Endothelial cell of umbilical vein (primary cell): ENCODE results near the gene MPLKIP. TPM values are rescaled to one million over a fixed set of nuclear protein-coding genes. Genes with fewer than 3 reads are reported as not detected.

Experiments used
- BruUV-seq: library from RNA; stranded (reverse); fragments of 400-500 nt; replicated peaks from 2 replicates; lab custom pipeline; 2021; lab: Mats Ljungman, UMichigan
- CTCF ChIA-PET: fragments of 300-600, 350-600 bp; sonication (Branson Sonifier 250); formaldehyde crosslinking; loops from one replicate; lab custom pipeline; 2021; ENCODE audit warnings: antibody characterized with exemption, inconsistent platforms; lab: Charles Lee
- POLR2A ChIA-PET: fragments of 300-600, 350-600 bp; sonication (Branson Sonifier 250); formaldehyde crosslinking; loops from one replicate; lab custom pipeline; 2021; ENCODE audit warnings: antibody characterized with exemption, inconsistent platforms; lab: Charles Lee
- DNase-seq: peaks from one replicate; pipeline ENCODE4 v3.0.0-alpha.2; 2011; ENCODE audit warnings: low read depth, low spot score
- FAIRE-seq: peaks from 2 replicates; lab custom pipeline; 2011; peaks lifted over from hg19 to GRCh38; lab: Jason Lieb, UNC
- H2AFZ ChIP-seq: 2 replicates; pipeline ENCODE4 v1.6.0; 2012; ENCODE audit warnings: low read depth, low read length, control low read depth, inconsistent platforms
- H3K27ac ChIP-seq: 2 replicates; pipeline ENCODE4 v1.5.1; 2011; ENCODE audit warnings: low read depth, mild to moderate bottlenecking, control low read depth, low read length, moderate library complexity; ENCODE audit not compliant: insufficient read depth
- H3K27me3 ChIP-seq, 2 experiments: 2 replicates each; pipeline versions ENCODE4 v1.6.0 to v1.6.1; 2011; ENCODE audit warnings: low read length in 2 of 2, mixed read lengths in 1 of 2; ENCODE audit not compliant: control insufficient read depth in 2 of 2, insufficient read depth in 2 of 2
- H3K36me3 ChIP-seq, 2 experiments: 2 replicates in 1 of 2; 3 replicates in 1 of 2; pipeline ENCODE4 v1.5.1; 2011; ENCODE audit warnings: low read length in 2 of 2, mild to moderate bottlenecking in 1 of 2, moderate library complexity in 1 of 2; ENCODE audit not compliant: control insufficient read depth in 2 of 2, insufficient read depth in 2 of 2; ENCODE audit errors: extremely low read depth in 1 of 2
- H3K4me1 ChIP-seq: 3 replicates; pipeline ENCODE4 v1.5.1; 2011; ENCODE audit warnings: mild to moderate bottlenecking, low read length; ENCODE audit not compliant: control insufficient read depth, insufficient read depth; ENCODE audit errors: extremely low read depth
- H3K4me2 ChIP-seq: 2 replicates; pipeline ENCODE4 v1.6.1; 2011; ENCODE audit warnings: low read length, control low read depth, mixed read lengths; ENCODE audit not compliant: insufficient read depth
- H3K4me3 ChIP-seq, 3 experiments: fragments of 200-600 bp in 1 of 3; sonication (generic), shearing (Covaris generic) in 1 of 3; replicated peaks in 1 of 3; 2 replicates each; pipeline ENCODE4 v1.5.1; 2011 to 2016; ENCODE audit warnings: control low read depth in 3 of 3, low read length in 3 of 3, mild to moderate bottlenecking in 2 of 3, inconsistent platforms in 1 of 3, low read depth in 1 of 3, moderate library complexity in 1 of 3; ENCODE audit not compliant: insufficient read depth in 1 of 3
- H3K79me2 ChIP-seq: 2 replicates; pipeline ENCODE4 v1.6.0; 2012; ENCODE audit warnings: low read length, inconsistent platforms; ENCODE audit not compliant: control insufficient read depth, insufficient read depth
- H3K9ac ChIP-seq: replicated peaks from 2 replicates; pipeline ENCODE3; 2011; ENCODE audit warnings: low read length, control low read depth; ENCODE audit not compliant: insufficient read depth; ENCODE audit errors: extremely low read depth
- H3K9me1 ChIP-seq: replicated peaks from 3 replicates; pipeline ENCODE4 v1.6.0; 2011; ENCODE audit warnings: mild to moderate bottlenecking, low read length; ENCODE audit not compliant: control insufficient read depth, insufficient read depth; ENCODE audit errors: extremely low read depth
- H3K9me3 ChIP-seq: replicated peaks from 2 replicates; pipeline ENCODE4 v1.5.1; 2012; ENCODE audit warnings: low read length, inconsistent platforms; ENCODE audit not compliant: control insufficient read depth, insufficient read depth
- H4K20me1 ChIP-seq: replicated peaks from 2 replicates; pipeline ENCODE3; 2011; ENCODE audit warnings: mild to moderate bottlenecking, low read length; ENCODE audit not compliant: control insufficient read depth, insufficient read depth; ENCODE audit errors: extremely low read depth
- EZH2 ChIP-seq: IDR thresholded peaks from 2 replicates; pipeline ENCODE4 v1.6.1; 2012; ENCODE audit warnings: borderline replicate concordance, low read depth, mild to moderate bottlenecking, moderate library complexity, low read length, inconsistent platforms; ENCODE audit not compliant: severe bottlenecking
- JUN ChIP-seq: IDR thresholded peaks from 2 replicates; pipeline ENCODE4 v1.6.1; 2011; ENCODE audit warnings: borderline replicate concordance, low read depth; ENCODE audit not compliant: insufficient read length, insufficient read depth
- MYC ChIP-seq: IDR thresholded peaks from one replicate; pipeline ENCODE4 v1.6.1; 2011; ENCODE audit warnings: mild to moderate bottlenecking, low read depth, low read length
- POLR2AphosphoS5 ChIP-seq: IDR thresholded peaks from 2 replicates; pipeline ENCODE4 v1.6.1; 2012; ENCODE audit warnings: low read depth, mild to moderate bottlenecking, control low read depth, low read length, moderate library complexity; ENCODE audit not compliant: insufficient read depth
- dilution Hi-C: fragments of 300-500 bp; cut with MboI; formaldehyde crosslinking; loops from one replicate; pipeline ENCODE4 v1.15.0; 2019; ENCODE audit warnings: low sequenced_read_pairs; ENCODE audit not compliant: extremely low pct_ligation_motif_present
- intact Hi-C: fragments of 100-400 bp; cut with micrococcal nuclease; formaldehyde crosslinking; loops from one replicate; pipeline ENCODE4 v1.10.0; 2022
- polyA plus RNA-seq, 4 experiments: library from polyadenylated mRNA; depleted of rRNA in 3 of 4; stranded (reverse) in 3 of 4; unstranded in 1 of 4; fragments of >200 nt; gene quantifications; 2 replicates each; pipeline versions ENCODE4 v1.2.1 to v1.2.3, GENCODE V29; 2011 to 2012; ENCODE audit warnings: missing spikeins in 1 of 4
- small RNA-seq: library from RNA; depleted of rRNA; stranded (forward); fragments of <200 nt; gene quantifications from one replicate; pipeline ENCODE3, GENCODE V24; 2012; ENCODE audit warnings: low replicate concordance, low read depth; ENCODE audit not compliant: insufficient read depth, insufficient read length
- total RNA-seq: library from RNA; stranded (reverse); gene quantifications from 2 replicates; pipeline ENCODE4 v1.2.3, GENCODE V29; 2021

The MPLKIP gene
- total and polyA plus RNA-seq, 2 donors (not counting 3 experiments of a cell fraction or from before 2014, with no cell fraction given), result 40.9 to 56.4 TPM

DNA sequence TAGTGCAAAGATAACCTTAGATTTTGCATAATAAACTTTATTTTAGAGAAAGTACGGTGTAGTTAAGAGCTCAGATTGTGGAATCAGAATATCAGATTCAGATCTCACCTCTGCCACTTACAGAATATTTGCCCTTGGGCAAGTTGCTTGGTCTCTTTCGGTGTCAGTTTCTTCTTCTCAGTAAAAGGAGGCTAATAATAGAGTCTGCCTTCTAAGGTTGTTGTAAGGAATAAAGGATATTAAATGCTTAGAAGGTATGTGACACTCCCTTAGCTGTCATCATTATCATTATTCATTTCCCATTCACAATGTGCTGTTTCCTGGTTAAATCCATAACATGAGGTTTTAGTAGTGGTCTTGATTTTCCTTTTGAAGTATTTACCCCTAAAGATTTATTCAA lies 42.2 kb downstream of the MPLKIP start:
- dilution Hi-C loops, result no loop called here
- CTCF ChIA-PET, result interaction anchor here (0.7 kb wide), 1 partner anchor 40 kb away, joined by 4 read pairs; no protein-coding TSS in a partner anchor
- no peaks in the 10 kb centered on the region for H3K9me1 ChIP-seq

GRCh38 chr7:40077849-40078248 lies 56.6 kb downstream of the MPLKIP start:
- POLR2A ChIA-PET, result no interaction called here
- CTCF ChIA-PET, result interaction anchor here (1.0 to 1.7 kb wide), 3 partner anchors 10 to 182 kb away, joined by 3 to 5 read pairs (median 3); no protein-coding TSS in a partner anchor
- no TSS peak for BruUV-seq

More for the DNA sequence above, 42.2 kb downstream of the MPLKIP start:
- Histone ChIP-seq H3K27me3 (no peaks in the 10 kb centered on the region), H3K9me3 (no peaks in the 10 kb centered on the region), H4K20me1 (no peaks in the 10 kb centered on the region), H3K4me3 (no peak overlapping the region), H3K36me3 (peaks cover 13 to 20% of the 10 kb centered on the region in 2 experiments), H3K4me1 (no peaks in the 10 kb centered on the region), H2AFZ (no peak overlapping the region), H3K9ac (no peak overlapping the region), H3K79me2 (no peaks in the 10 kb centered on the region), H3K27ac (no peak overlapping the region), H3K4me2 (no peak overlapping the region)
- no peak for DNase-seq
- FAIRE-seq, result no peak
- intact Hi-C loops, result no loop called here
- no TSS peak for BruUV-seq
- POLR2A ChIA-PET, result no interaction called here
- no peak for TF ChIP-seq EZH2

More at GRCh38 chr7:40077849-40078248, 56.6 kb downstream of the MPLKIP start:
- no peak for TF ChIP-seq POLR2AphosphoS5
- TF ChIP-seq JUN, result no peak
- TF ChIP-seq EZH2, result no peak
- no peak for TF ChIP-seq MYC
- intact Hi-C loops, result no loop called here
- FAIRE-seq (no peak), DNase-seq (no peak)
- H3K9ac ChIP-seq, result no peak overlapping the region
- no peak overlapping the region for H2AFZ ChIP-seq
- dilution Hi-C loops, result no loop called here
- no peaks in the 10 kb centered on the region for H3K27me3 ChIP-seq
- H4K20me1 ChIP-seq, result no peaks in the 10 kb centered on the region
- H3K4me3 ChIP-seq, result no peak overlapping the region
- H3K9me3 ChIP-seq, result no peaks in the 10 kb centered on the region
- no peaks in the 10 kb centered on the region for H3K79me2 ChIP-seq
- H3K27ac ChIP-seq, result no peak overlapping the region
- no peaks in the 10 kb centered on the region for H3K4me1 ChIP-seq
- no peaks in the 10 kb centered on the region for H3K36me3 ChIP-seq
- H3K4me2 ChIP-seq, result no peak overlapping the region
- no peaks in the 10 kb centered on the region for H3K9me1 ChIP-seq

Small RNA genes lying within 50 kb of the gene (small RNA-seq; reads per million reads assigned to genes)
- not detected for gene AC006023.1
- gene AC006023.2, result not detected

Other genes starting within 250 kb of the MPLKIP start
- 50.7 and 56.7 TPM in 2 replicates for gene CDK13, start 184.4 kb downstream of the MPLKIP start, total RNA-seq
- 22.8 and 24.5 TPM in 2 replicates for gene CDK13, start 184.4 kb downstream of the MPLKIP start, polyA plus RNA-seq
- gene SUGCT, start 383 bp upstream of the MPLKIP start, total RNA-seq, result 1.4 and 2.2 TPM in 2 replicates
- gene SUGCT, start 383 bp upstream of the MPLKIP start, polyA plus RNA-seq, result 0.91 and 1.2 TPM in 2 replicates